H7 (cell line): ENCODE measurements around the gene SLC26A11. TPM values are rescaled to one million over a fixed set of nuclear protein-coding genes. Genes with fewer than 3 reads are reported as not detected.
"Not testable (repeated sequence)": the region's sequence is repeated elsewhere in the genome, so short reads cannot be mapped to it uniquely, and the experiment has no call there.

Experiments
- DNase-seq: peaks from one replicate; pipeline ENCODE4 v3.0.0; 2012
- H3K27me3 ChIP-seq: 2 replicates; pipeline ENCODE4 v1.6.0; 2011; ENCODE audit warnings: mild to moderate bottlenecking, low read length; ENCODE audit not compliant: control insufficient read depth, insufficient read depth
- H3K36me3 ChIP-seq: replicated peaks from 2 replicates; pipeline ENCODE4 v1.5.1; 2011; ENCODE audit warnings: low read length; ENCODE audit not compliant: control insufficient read depth, insufficient read depth
- H3K4me3 ChIP-seq: 2 replicates; pipeline ENCODE4 v1.5.1; 2011; ENCODE audit warnings: low read depth, mild to moderate bottlenecking, control low read depth, low read length, moderate library complexity; ENCODE audit not compliant: insufficient read depth
- total RNA-seq: library from RNA; depleted of rRNA; stranded (reverse); fragments of >200 nt; shearing (Covaris generic); gene quantifications from 2 replicates; pipeline ENCODE4 v1.2.3, GENCODE V29; 2014

Gene SLC26A11
- total RNA-seq, 1 experiment from 2014 or later = 19.4 TPM

DNA sequence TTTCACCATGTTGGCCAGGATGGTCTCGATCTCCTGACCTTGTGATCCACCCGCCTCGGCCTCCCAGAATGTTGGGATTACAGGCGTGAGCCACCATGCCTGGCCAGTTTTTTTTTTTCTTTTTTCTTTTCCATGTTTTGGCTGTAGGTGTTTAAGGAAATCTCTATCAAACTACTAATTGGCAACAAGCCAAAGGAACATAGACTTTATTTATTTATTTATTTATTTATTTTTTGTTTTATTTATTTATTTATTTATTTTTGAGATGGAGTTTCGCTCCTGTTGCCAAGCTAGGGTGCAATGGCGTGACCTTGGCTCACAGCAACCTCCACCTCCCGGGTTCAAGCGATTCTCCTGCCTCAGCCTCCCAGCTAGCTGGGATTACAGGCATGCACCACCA lies 55.6 kb downstream of the SLC26A11 start:
- H3K27me3 ChIP-seq, DNase-seq, H3K36me3 ChIP-seq, H3K4me3 ChIP-seq: not testable (repeated sequence)

DNA sequence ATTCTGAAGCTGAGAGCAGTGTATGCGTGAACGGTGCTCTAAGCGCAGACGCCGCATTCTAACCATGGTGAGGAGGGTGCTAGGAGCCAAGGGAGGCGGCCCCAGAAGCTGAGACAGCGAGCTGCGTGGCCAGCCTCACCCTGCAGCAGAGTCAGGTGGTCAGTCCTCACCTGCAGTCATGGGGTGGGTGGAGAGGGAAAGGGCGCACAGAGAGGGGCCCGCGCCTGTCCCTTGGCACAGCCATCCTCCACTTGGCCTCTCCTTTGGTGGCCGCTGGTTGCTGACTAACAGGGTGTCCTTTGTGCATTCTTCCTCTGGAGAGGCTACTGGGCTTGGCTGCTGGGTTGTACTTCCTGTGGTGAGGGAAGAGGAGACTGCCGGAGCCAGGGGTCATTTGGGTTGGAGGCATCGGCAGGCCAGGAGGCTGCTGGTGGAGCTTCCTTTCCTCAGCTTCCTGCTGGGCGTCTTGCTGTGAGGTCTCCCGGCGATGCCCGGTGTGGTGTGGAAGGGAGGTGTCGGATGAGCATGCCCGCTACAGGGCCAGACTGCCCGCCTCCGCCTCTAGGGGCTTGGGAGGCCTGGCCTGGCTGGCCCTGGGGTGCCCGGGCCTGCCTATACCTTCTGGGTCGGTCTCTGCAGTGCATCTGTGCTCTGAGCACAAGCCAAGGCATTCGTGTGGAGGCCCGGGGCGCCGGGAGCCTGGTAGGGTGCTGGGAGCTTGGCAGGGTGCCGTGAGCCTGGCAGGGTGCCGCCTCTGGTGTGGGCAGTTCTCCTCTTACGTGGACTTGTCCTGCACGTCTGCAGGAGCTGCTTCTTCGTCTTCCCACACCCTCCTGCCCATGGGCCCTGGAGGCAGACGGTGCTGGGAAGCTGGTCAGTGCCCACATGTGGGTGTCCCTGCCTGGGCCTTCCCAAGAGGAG lies 57.8 kb downstream of the SLC26A11 start:
- Histone ChIP-seq H3K27me3 (no peaks in the 10 kb centered on the region), H3K36me3 (no peaks in the 10 kb centered on the region; the same call in 1 of the 2 replicates), H3K4me3 (no peak overlapping the region)
- DNase-seq = peak; percentile 65

DNA sequence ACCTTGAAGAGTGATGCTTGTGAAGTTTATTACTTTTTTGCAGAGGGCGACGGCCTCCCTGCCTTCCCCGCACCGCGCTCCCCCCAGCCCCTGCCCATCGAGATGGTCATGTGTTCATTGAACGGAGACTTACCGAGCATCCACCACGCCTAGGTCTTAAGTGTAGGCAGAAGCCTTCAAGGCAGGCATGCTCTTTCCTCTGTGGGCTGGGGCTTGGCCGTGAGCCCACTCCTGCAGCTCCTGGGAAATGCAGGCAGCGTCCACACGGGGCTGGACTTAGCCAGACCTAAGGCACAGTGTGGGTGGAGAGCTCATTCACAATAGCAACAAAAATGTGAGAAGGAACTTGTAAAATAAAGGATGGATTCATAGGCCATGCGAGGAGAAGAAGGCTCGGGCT lies 59.7 kb downstream of the SLC26A11 start:
- Histone ChIP-seq H3K4me3 (no peak overlapping the region), H3K36me3 (no peaks in the 10 kb centered on the region; the same call in 1 of the 2 replicates), H3K27me3 (no peaks in the 10 kb centered on the region)
- DNase-seq = peak; percentile 26

DNA sequence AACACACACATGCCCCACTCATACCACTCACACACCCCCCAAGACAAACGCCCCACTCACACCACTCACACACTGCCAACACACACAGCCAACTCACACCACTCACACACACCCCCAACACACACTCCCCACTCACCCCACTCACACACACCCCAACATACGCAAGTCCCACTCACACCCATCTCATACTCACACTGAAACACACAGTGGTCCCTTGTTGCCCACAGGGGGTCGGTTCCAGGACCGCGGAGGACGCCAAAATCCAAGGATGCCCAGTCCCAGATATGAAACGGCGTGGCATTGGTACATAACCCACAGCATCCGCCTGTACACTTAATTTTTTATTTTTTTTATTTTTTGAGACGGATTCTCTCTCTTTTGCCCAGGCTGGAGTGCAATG lies 61.3 kb downstream of the SLC26A11 start:
- Histone ChIP-seq H3K4me3 (no peak overlapping the region), H3K27me3 (no peaks in the 10 kb centered on the region), H3K36me3 (no peaks in the 10 kb centered on the region; the same call in none of the 2 replicates)
- DNase-seq = no peak

DNA sequence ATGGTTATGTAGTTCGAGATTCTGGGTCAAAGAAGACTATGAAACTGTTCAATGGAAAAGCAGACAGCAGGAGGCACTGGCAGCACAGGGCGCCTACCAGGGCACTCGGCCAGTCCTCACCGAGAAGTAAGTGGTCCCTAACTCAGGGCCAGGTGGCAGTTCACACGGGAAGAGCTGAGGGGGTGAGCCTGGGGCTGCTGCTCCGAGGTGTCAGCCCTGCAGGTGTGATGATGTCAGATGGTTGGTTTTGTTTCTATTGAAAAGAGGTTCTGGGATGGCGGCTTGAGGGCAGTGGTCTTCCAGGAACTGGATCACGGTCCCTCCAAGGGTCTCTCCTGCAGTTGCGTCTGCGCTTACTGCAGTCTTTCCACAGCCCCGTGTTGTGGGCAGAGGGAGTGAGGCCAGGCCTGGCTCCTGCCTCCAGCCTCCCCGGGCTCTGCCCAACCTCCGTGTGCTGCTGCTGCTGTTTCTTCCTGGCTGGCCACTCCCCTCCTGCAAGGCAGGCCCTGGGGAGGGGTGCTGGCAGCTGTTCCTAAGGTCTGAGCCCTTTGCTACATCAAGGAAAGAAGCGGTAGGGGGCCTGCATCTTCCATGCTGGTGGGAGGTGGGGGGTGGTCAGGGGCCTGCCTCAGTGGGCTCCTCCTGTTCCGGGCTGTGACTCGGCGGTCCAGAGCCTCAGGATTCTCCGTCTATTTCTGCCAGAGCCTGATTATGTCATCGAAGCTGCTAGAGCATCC lies 63.1 kb downstream of the SLC26A11 start:
- Histone ChIP-seq H3K4me3 (no peak overlapping the region), H3K27me3 (no peaks in the 10 kb centered on the region), H3K36me3 (no peaks in the 10 kb centered on the region; the same call in none of the 2 replicates)
- DNase-seq = peak; percentile 75

DNA sequence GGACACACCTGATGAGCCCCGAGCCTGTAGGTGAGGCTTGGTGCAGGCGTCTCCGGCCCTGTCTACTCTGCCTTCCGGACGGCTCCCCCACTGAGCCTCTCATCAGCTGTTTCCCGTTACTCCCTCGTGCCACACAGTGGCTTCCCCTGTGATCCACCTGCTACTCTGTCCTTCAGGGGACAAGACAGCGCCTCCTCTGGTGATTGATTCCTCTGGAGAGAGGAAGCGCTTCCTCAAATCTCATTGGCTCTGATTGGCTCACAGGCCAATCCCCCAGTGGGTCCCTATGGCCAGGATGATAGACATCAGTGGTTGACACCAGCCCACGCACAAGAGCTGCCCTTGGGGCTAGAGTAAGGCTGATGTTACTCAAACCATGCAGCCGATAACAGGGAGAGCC lies 64.4 kb downstream of the SLC26A11 start:
- peaks cover 2% of the 10 kb centered on the region for H3K36me3 ChIP-seq
- DNase-seq = peak; percentile 84
- no peaks in the 10 kb centered on the region for H3K27me3 ChIP-seq
- no peak overlapping the region for H3K4me3 ChIP-seq

DNA sequence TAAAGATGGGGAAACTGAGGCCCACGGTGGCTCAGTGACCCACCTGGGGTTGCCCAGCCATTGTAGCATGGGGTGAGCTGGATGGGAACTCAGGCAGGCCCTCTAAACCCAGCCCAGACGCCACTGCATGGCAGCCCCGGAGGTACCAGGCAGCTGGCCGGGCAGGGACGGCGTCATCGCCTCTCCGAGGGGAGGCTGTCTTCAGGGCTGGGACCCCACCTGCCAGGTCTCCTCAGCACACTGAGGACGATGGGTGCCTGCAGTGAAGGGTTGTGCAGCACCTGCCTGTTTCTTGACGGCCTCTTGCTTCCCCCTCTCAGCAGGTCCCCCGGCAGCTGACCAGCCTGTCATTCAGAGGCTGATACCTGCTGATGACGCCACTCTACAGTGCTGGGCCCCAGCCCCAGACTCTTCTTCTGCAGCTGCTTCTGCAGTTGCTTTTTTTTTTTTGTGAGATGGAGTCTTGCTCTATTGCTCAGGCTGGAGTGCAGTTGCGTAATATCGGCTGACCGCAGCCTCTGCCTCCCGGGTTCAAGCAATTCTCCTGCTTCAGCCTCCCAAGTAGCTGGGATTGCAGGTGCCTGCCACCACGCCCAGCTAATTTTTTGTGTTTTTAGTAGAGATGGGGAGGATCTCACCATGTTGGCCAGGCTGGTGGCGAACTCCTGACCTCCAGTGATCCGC lies 65.2 kb downstream of the SLC26A11 start:
- no peak overlapping the region for H3K4me3 ChIP-seq
- peaks cover 8% of the 10 kb centered on the region for H3K36me3 ChIP-seq
- no peaks in the 10 kb centered on the region for H3K27me3 ChIP-seq
- peak; percentile 38 for DNase-seq

DNA sequence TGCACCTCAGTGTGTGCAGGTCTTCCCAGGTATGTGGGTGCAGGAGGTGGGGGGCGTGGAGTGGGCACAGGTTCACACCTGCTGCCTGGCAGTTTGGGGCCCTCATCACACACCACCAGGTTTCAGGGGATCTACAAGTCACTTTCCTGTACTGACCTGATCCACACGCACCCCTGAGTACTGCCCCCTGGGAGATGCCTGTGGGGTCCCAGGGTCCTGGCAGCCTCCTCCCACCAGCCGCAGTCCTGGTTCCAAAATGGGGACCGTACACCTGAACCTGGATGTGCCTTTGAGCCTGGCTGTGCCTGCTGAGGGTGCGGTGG lies 66.4 kb downstream of the SLC26A11 start:
- Histone ChIP-seq H3K36me3 (peaks cover 15% of the 10 kb centered on the region), H3K4me3 (no peak overlapping the region), H3K27me3 (no peaks in the 10 kb centered on the region)
- DNase-seq = no peak

DNA sequence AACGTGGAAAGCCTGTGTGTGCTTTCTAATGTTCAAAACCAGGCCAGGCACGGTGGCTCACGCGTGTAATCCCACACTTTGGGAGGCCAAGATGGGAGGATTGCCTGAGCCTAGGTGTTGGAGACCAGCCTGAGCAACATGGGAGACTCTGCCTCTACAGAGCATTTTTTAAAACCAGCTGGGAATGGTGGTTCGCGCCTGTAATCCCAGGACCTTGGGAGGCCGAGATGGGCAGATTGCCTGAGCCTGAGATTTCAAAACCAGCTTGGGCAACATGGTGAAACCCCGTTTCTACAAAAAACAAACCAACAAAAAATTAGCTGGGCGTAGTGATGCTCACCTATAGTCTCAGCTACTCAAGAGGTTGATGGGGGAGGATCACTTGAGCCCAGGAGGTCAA lies 66.8 kb downstream of the SLC26A11 start:
- no peak overlapping the region for H3K4me3 ChIP-seq
- DNase-seq = no peak
- no peaks in the 10 kb centered on the region for H3K27me3 ChIP-seq
- H3K36me3 ChIP-seq = peaks cover 15% of the 10 kb centered on the region

DNA sequence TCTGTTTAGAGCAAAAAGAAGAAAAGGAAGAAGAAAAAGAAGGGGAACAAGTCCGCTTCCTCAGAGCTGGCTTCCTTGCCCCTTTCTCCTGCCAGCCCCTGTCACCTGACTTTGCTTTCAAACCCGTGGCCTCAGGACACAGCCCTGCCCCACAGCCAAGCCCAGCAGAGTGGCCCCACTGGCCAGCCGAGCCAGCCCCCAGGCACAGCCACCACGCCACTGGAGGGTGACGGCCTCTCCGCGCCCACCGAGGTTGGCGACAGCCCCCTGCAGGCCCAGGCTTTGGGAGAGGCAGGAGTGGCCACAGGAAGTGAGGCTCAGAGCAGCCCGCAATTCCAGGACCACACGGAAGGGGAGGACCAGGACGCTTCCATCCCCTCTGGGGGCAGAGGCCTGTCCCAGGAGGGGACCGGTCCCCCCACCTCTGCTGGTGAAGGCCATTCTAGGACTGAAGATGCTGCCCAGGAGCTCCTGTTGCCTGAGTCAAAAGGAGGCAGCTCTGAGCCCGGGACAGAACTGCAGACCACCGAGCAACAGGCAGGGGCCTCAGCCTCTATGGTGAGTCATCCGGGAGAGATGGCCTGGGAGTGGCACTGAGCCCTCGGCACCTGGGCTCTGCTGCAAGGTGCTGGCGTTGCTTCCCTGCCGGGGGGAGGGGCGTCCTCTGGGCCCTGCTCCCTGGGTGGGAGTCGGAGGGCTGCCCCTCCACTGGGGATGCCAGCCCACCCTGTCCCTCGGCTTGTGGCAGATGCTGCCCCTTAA lies 67.8 kb downstream of the SLC26A11 start:
- peaks cover 16% of the 10 kb centered on the region for H3K36me3 ChIP-seq
- H3K27me3 ChIP-seq = no peaks in the 10 kb centered on the region
- DNase-seq = peak; percentile 70
- H3K4me3 ChIP-seq = no peak overlapping the region

DNA sequence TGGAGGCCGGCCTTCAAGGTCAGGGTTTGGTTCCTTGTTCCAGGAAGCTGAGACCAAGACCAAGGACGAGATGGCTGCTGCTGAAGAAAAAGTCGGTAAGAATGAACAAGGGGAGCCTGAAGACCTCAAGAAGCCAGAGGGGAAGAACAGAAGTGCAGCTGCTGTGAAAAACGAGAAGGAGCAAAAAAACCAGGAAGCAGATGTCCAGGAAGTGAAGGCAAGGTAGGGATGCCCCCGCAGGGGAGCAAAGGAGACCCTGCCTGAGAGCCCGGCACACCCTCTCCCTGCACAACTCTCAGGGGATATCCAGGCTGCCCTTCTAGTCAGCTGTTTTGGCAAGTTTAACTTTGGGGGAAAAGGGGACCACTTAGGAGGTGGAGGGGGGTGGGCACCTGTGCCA lies 69.4 kb downstream of the SLC26A11 start:
- H3K27me3 ChIP-seq = no peaks in the 10 kb centered on the region
- H3K4me3 ChIP-seq = no peak overlapping the region
- H3K36me3 ChIP-seq = peaks cover 16% of the 10 kb centered on the region
- peak; percentile 26 for DNase-seq

DNA sequence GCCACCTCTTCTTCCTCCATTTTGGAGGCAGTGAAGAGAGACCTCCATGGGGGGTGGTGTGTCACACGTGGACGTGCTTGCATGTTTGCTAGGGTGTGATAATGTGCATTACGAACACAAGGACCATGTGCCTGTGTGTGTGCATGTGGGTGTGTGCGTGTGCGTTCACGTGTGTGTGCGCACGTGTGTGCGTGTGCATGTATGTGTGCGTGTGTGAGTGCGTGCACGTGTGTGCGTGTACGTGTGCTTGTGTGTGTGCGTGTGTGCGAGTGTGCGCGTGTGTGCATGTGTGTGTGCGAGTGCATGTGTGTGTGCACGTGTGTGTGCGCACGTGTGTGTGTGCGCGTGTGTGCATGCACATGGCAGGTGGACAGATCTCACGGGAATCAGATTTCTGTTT lies 69.9 kb downstream of the SLC26A11 start:
- no peak overlapping the region for H3K4me3 ChIP-seq
- H3K36me3 ChIP-seq = peaks cover 19% of the 10 kb centered on the region
- no peaks in the 10 kb centered on the region for H3K27me3 ChIP-seq
- DNase-seq = no peak

DNA sequence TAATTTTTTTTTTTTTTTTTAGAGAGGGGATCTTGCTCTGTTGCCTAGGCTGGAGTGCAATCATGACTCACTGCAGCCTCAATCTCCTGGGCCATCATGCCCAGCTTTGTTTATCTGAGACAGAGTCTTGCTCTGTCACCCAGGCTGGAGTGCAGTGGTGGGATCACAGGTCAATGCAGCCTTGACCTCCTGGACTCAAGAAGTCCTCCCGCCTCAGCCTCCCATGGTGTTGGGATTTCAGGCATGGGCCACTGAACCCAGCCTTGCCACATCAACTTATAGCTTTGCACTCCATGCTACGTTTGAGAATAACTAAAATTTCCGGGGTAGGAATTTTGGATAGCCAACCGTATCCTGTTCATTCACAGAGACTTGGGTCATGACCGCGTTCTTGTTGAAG lies 71.0 kb downstream of the SLC26A11 start:
- DNase-seq = no peak
- no peak overlapping the region for H3K4me3 ChIP-seq
- no peaks in the 10 kb centered on the region for H3K27me3 ChIP-seq
- peaks cover 23% of the 10 kb centered on the region for H3K36me3 ChIP-seq
